ENCODE data around the gene MAP1LC3B2.

- TF ChIP-seq CTCF (IDR thresholded peaks at IDR 0.05; ENCODE audit: insufficient read depth, low read depth, low read length) (no peak), EZH2 (IDR thresholded peaks at IDR 0.05; ENCODE audit: insufficient read depth, low read length) (no peak)
These were observed 29.5 kb upstream of the MAP1LC3B2 start for GRCh38 chr12:116529686-116530085.
